ENCODE data around the gene PLVAP. TPM values are rescaled to one million over a fixed set of nuclear protein-coding genes. Genes with fewer than 3 reads are reported as not detected.

Gene PLVAP
- total and polyA plus RNA-seq, 9 of the 15 experiments (the other 6 are each of a cell fraction or from before 2014, with no cell fraction given) = 0.09 to 0.84 (median 0.51) TPM; not detected in 4

- TF ChIP-seq, protein P1, sequence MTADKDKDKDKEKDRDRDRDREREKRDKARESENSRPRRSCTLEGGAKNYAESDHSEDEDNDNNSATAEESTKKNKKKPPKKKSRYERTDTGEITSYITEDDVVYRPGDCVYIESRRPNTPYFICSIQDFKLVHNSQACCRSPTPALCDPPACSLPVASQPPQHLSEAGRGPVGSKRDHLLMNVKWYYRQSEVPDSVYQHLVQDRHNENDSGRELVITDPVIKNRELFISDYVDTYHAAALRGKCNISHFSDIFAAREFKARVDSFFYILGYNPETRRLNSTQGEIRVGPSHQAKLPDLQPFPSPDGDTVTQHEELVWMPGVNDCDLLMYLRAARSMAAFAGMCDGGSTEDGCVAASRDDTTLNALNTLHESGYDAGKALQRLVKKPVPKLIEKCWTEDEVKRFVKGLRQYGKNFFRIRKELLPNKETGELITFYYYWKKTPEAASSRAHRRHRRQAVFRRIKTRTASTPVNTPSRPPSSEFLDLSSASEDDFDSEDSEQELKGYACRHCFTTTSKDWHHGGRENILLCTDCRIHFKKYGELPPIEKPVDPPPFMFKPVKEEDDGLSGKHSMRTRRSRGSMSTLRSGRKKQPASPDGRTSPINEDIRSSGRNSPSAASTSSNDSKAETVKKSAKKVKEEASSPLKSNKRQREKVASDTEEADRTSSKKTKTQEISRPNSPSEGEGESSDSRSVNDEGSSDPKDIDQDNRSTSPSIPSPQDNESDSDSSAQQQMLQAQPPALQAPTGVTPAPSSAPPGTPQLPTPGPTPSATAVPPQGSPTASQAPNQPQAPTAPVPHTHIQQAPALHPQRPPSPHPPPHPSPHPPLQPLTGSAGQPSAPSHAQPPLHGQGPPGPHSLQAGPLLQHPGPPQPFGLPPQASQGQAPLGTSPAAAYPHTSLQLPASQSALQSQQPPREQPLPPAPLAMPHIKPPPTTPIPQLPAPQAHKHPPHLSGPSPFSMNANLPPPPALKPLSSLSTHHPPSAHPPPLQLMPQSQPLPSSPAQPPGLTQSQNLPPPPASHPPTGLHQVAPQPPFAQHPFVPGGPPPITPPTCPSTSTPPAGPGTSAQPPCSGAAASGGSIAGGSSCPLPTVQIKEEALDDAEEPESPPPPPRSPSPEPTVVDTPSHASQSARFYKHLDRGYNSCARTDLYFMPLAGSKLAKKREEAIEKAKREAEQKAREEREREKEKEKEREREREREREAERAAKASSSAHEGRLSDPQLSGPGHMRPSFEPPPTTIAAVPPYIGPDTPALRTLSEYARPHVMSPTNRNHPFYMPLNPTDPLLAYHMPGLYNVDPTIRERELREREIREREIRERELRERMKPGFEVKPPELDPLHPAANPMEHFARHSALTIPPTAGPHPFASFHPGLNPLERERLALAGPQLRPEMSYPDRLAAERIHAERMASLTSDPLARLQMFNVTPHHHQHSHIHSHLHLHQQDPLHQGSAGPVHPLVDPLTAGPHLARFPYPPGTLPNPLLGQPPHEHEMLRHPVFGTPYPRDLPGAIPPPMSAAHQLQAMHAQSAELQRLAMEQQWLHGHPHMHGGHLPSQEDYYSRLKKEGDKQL (CRISPR knock-in tag; IDR thresholded peaks at IDR 0.05; ENCODE audit: borderline replicate concordance) = no peak
- TF ChIP-seq E2F3 (CRISPR knock-in tag; IDR thresholded peaks at IDR 0.05) (no peak), TRIM24 (IDR thresholded peaks at IDR 0.05) (no peak), CBFA2T2 (conservative IDR thresholded peaks at IDR 0.05) (no peak), ZBTB2 (IDR thresholded peaks at IDR 0.05) (0 out of 2 replicates have a peak, but pooled peaks have one; percentile 56), GABPA (tag; conservative IDR thresholded peaks at IDR 0.05; ENCODE audit: low read depth) (peak; percentile 93), HNRNPLL (IDR thresholded peaks at IDR 0.05; ENCODE audit: low read depth, low read length, poor library complexity, severe bottlenecking) (no peak), SMAD4 (CRISPR knock-in tag; conservative IDR thresholded peaks at IDR 0.05) (no peak), YY1 (IDR thresholded peaks at IDR 0.05; ENCODE audit: borderline replicate concordance in 1 of 3, control insufficient read depth in 1 of 3, extremely low read depth in 1 of 3, insufficient read depth in 3 of 3, insufficient read length in 1 of 3, insufficient replicate concordance in 2 of 3, low read depth in 1 of 3, low read length in 2 of 3) (peak; percentile 39 to 80 (median 77)), MAX (CRISPR knock-in tag; IDR thresholded peaks at IDR 0.05) (peak; percentile 72)
- TF ChIP-seq, protein P2, sequence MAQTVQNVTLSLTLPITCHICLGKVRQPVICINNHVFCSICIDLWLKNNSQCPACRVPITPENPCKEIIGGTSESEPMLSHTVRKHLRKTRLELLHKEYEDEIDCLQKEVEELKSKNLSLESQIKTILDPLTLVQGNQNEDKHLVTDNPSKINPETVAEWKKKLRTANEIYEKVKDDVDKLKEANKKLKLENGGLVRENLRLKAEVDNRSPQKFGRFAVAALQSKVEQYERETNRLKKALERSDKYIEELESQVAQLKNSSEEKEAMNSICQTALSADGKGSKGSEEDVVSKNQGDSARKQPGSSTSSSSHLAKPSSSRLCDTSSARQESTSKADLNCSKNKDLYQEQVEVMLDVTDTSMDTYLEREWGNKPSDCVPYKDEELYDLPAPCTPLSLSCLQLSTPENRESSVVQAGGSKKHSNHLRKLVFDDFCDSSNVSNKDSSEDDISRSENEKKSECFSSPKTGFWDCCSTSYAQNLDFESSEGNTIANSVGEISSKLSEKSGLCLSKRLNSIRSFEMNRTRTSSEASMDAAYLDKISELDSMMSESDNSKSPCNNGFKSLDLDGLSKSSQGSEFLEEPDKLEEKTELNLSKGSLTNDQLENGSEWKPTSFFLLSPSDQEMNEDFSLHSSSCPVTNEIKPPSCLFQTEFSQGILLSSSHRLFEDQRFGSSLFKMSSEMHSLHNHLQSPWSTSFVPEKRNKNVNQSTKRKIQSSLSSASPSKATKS (CRISPR knock-in tag; IDR thresholded peaks at IDR 0.05) = no peak
Measured at GRCh38 chr19:17309198-17309964, 67.8 kb downstream of the PLVAP start, which contains the start of gene DDA1 (continued).

Measured in K562 (cell line).